HEK293T (cell line): Measurements from ENCODE around the gene PHAF1.

Source experiments
- ARNT ChIP-seq: fragments of 450-650 bp; IDR thresholded peaks from 2 replicates; pipeline ENCODE4 v1.6.1; 2017; ENCODE audit warnings: mild to moderate bottlenecking
- BHLHE40 ChIP-seq: fragments of 450-650 bp; IDR thresholded peaks from 2 replicates; pipeline ENCODE4 v1.6.1; 2016; ENCODE audit warnings: mild to moderate bottlenecking, moderate library complexity, borderline replicate concordance
- CTBP1 ChIP-seq: fragments of 450-650 bp; IDR thresholded peaks from 2 replicates; pipeline ENCODE4 v1.6.1; 2016; ENCODE audit warnings: borderline replicate concordance
- FOXA1 ChIP-seq: fragments of 450-650 bp; IDR thresholded peaks from 2 replicates; pipeline ENCODE4 v1.6.1; 2016; ENCODE audit warnings: mild to moderate bottlenecking
- FOXM1 ChIP-seq: fragments of 450-650 bp; IDR thresholded peaks from 2 replicates; pipeline ENCODE4 v1.6.1; 2017; ENCODE audit warnings: mild to moderate bottlenecking, borderline replicate concordance
- HDGF ChIP-seq: fragments of 450-650 bp; IDR thresholded peaks from 2 replicates; pipeline ENCODE4 v1.6.1; 2017; ENCODE audit warnings: antibody characterized with exemption, borderline replicate concordance
- L3MBTL2 ChIP-seq: fragments of 450-650 bp; conservative IDR thresholded peaks from 2 replicates; pipeline ENCODE4 v1.6.1; 2016; ENCODE audit warnings: mild to moderate bottlenecking
- LEF1 ChIP-seq: fragments of 450-650 bp; IDR thresholded peaks from 2 replicates; pipeline ENCODE4 v1.6.1; 2017; ENCODE audit warnings: mild to moderate bottlenecking, borderline replicate concordance
- NFRKB ChIP-seq: fragments of 450-650 bp; IDR thresholded peaks from 2 replicates; pipeline ENCODE4 v1.6.1; 2016; ENCODE audit warnings: mild to moderate bottlenecking, moderate library complexity
- PKNOX1 ChIP-seq: fragments of 450-650 bp; IDR thresholded peaks from 2 replicates; pipeline ENCODE4 v1.6.1; 2016
- SP1 ChIP-seq: fragments of 450-650 bp; IDR thresholded peaks from 2 replicates; pipeline ENCODE4 v1.6.1; 2017
- SUZ12 ChIP-seq: fragments of 450-650 bp; IDR thresholded peaks from 2 replicates; pipeline ENCODE4 v1.6.1; 2016; ENCODE audit warnings: mild to moderate bottlenecking
- ZNF384 ChIP-seq: fragments of 450-650 bp; IDR thresholded peaks from 2 replicates; pipeline ENCODE4 v1.6.1; 2016

- TF ChIP-seq SP1 (no peak), BHLHE40 (no peak), SUZ12 (no peak), PKNOX1 (no peak), NFRKB (no peak), L3MBTL2 (no peak), ZNF384 (no peak), FOXA1 (no peak), FOXM1 (no peak), HDGF (no peak), ARNT (no peak), CTBP1 (no peak), LEF1 (no peak)
Observed at GRCh38 chr16:67181346-67181745, 71.6 kb downstream of the PHAF1 start.
